Spinal cord (tissue), 10 donors: ENCODE results near the gene SYNRG. TPM values are rescaled to one million over a fixed set of nuclear protein-coding genes. Genes with fewer than 3 reads are reported as not detected.
A peak's percentile ranks its signal among the peaks of the same experiment; 100 is the strongest.
"Not testable (repeated sequence)": the region's sequence is repeated elsewhere in the genome, so short reads cannot be mapped to it uniquely, and the experiment has no call there.

Source experiments
- DNase-seq, 6 donors: peaks; one replicate each; pipeline versions ENCODE4 v3.0.0 to v3.0.0-alpha.2; 2013 to 2015; ENCODE audit warnings: low spot score in 6 of 6, low read depth in 4 of 6
- H3K27ac ChIP-seq: one replicate; pipeline ENCODE4 v1.5.1; 2013; ENCODE audit warnings: low read depth, low read length, control low read depth
- H3K27me3 ChIP-seq: one replicate; pipeline ENCODE4 v1.6.1; 2013; ENCODE audit warnings: low read length; ENCODE audit not compliant: control insufficient read depth, insufficient read depth
- H3K36me3 ChIP-seq: one replicate; pipeline ENCODE4 v1.6.1; 2013; ENCODE audit warnings: low read length; ENCODE audit not compliant: control insufficient read depth, insufficient read depth
- H3K4me1 ChIP-seq: one replicate; pipeline ENCODE4 v1.6.1; 2013; ENCODE audit warnings: low read length; ENCODE audit not compliant: control insufficient read depth, insufficient read depth
- H3K4me3 ChIP-seq: one replicate; pipeline ENCODE4 v1.5.1; 2013; ENCODE audit warnings: low read depth, low read length, control low read depth
- H3K9me3 ChIP-seq: one replicate; pipeline ENCODE4 v1.6.1; 2013; ENCODE audit warnings: low read length; ENCODE audit not compliant: control insufficient read depth, insufficient read depth
- WGBS: methylation state at CpG from one replicate; pipeline ENCODE4 v1.1.5; 2013; ENCODE audit warnings: missing lambda C conversion rate; ENCODE audit not compliant: insufficient coverage; 5-methylcytosine and 5-hydroxymethylcytosine counted together
- polyA plus RNA-seq, 2 donors: library from polyadenylated mRNA; unstranded; fragments of 120-200 nt; gene quantifications; one replicate each; pipeline ENCODE4 v1.2.1, GENCODE V29; 2013; ENCODE audit not compliant: insufficient read length in 2 of 2
- total RNA-seq, 2 donors: library from RNA; depleted of rRNA in 1 of 2; stranded (reverse); fragments of 120-200 nt in 1 of 2; fragments of >200 nt in 1 of 2; gene quantifications; one replicate each; pipeline versions ENCODE4 v1.2.3 to v1.2.4, GENCODE V29; 2013 to 2014
- donor health status: healthy.

Gene SYNRG
- total and polyA plus RNA-seq, 4 donors: 22.6 to 37.0 (median 32.6) TPM

DNA sequence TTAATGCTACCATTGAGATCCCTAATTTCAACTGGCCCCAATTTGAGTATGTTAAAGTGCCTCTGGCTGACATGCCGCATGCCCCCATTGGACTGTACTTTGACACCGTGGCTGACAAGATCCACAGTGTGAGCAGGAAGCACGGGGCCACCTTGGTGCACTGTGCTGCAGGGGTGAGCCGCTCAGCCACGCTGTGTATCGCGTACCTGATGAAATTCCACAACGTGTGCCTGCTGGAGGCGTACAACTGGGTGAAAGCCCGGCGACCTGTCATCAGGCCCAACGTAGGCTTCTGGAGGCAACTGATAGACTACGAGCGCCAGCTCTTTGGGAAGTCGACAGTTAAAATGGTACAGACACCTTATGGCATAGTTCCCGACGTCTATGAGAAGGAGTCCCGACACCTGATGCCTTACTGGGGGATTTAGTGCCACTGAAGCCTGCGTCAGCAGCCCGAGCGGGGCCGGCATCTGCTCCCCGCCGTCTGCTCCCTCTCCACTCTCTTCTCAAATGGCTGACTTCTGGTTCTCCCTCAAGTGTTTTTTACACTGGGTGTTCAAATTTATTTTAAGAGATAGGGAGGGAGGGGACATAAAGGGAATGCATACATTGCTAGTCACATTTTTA lies 96.7 kb downstream of the SYNRG start:
- H3K27ac ChIP-seq: no peak overlapping the region
- H3K36me3 ChIP-seq: peaks cover 26% of the 10 kb centered on the region
- 76% methylated on average over 18 of the region's 24 CpGs for WGBS
- H3K4me1 ChIP-seq: peaks cover 4% of the 10 kb centered on the region
- H3K4me3 ChIP-seq: no peak overlapping the region
- DNase-seq: peak in 1 of 6 donors; percentile 84
- no peaks in the 10 kb centered on the region for H3K9me3 ChIP-seq
- H3K27me3 ChIP-seq: no peaks in the 10 kb centered on the region

DNA sequence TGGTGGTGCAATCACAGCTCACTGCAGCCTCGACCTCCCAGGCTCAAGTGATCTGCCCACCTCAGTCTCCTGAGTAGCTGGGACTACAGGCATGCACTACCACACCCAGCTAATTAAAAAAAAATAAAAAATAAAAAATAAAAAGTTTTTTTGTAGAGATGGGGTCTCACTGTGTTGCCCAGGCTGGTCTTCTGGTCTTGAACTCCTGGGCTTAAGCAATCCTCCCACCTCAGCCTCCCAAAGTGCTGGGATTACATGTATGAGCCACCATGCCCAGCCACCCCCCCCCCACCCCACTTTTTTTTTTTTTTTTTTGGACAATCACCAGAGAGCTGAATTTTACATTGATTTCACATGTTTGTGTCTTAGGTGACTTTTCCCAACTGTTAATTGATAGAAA lies 97.6 kb downstream of the SYNRG start:
- H3K27ac ChIP-seq, H3K4me3 ChIP-seq, H3K27me3 ChIP-seq, H3K9me3 ChIP-seq, H3K4me1 ChIP-seq, DNase-seq: not testable (repeated sequence)
- no CpG with 5 or more reads among the region's 1 CpG for WGBS
- H3K36me3 ChIP-seq: peaks cover 20% of the 10 kb centered on the region

DNA sequence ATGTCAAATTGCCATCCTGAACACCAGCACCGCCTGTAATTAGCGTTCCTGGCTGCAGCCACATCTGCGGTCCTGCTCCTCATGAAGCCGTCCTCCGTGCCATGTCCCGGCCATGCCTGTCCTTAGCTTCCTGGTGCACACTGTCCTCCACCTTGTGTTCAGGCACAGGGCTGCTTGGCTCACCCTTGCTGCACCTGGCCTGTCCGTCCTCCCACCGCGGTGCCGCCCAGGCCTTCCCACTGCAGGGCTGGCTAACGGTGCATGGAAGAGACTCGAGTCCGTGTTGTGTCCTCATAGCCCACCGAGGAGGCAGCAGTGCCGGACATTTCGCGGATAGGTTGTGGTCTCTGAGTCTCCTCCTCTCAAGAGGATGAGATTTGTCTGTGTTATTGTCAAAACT lies 99.2 kb downstream of the SYNRG start:
- 81% methylated on average over 17 of the region's 17 CpGs for WGBS
- no peaks in the 10 kb centered on the region for H3K9me3 ChIP-seq
- DNase-seq: no peak
- H3K27me3 ChIP-seq: no peaks in the 10 kb centered on the region
- no peak overlapping the region for H3K27ac ChIP-seq
- no peak overlapping the region for H3K4me3 ChIP-seq
- H3K4me1 ChIP-seq: peaks cover 11% of the 10 kb centered on the region
- peaks cover 21% of the 10 kb centered on the region for H3K36me3 ChIP-seq

DNA sequence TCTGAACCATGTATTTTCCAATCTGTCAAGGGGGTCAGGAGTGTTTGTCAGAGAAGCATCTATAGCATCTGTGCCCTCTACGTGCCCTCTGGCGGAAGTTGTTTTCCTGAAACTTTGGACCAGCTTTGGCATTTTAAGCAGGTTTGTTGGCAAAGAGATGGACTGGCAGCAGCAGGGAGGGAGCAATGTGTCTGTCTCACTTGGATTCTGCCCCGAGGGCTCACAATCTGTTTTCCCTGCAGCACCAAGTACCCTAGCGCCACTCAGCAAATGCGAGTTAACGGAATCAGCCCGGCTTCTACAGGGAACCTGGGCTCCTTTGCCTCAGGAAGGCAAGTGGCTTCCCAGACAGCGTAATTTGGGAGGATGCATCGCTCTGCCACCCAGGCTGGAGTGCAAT lies 102.1 kb downstream of the SYNRG start:
- peaks cover 7% of the 10 kb centered on the region for H3K36me3 ChIP-seq
- no peak overlapping the region for H3K4me3 ChIP-seq
- H3K27ac ChIP-seq: no peak overlapping the region
- 46% methylated on average over 9 of the region's 9 CpGs for WGBS
- no peaks in the 10 kb centered on the region for H3K9me3 ChIP-seq
- DNase-seq: peak in 2 of 6 donors; percentile 51 to 94
- peaks cover 11% of the 10 kb centered on the region for H3K4me1 ChIP-seq
- H3K27me3 ChIP-seq: no peaks in the 10 kb centered on the region

DNA sequence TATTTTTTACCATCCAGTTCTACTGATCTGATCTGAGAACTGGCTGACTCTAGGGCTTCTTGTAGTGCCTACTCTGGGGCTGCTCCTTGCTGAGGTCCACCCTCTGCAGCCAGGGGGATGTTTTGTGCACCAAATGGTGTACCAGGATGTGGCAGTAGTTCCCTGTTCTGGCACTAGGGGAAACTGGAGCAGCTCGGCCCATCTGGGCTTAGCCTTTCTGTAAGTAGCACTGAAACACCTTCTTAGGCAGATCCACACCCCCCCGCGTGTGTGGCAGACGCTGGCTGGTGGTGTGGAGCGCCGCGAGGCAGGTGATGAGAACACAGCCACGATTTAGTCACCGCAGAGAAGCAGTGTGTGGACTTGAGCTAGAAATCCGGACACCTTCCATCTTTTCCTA lies 102.5 kb downstream of the SYNRG start:
- Histone ChIP-seq H3K27me3 (no peaks in the 10 kb centered on the region), H3K4me1 (peaks cover 11% of the 10 kb centered on the region), H3K9me3 (no peaks in the 10 kb centered on the region), H3K36me3 (peaks cover 6% of the 10 kb centered on the region), H3K4me3 (no peak overlapping the region), H3K27ac (no peak overlapping the region)
- DNase-seq: peak in 1 of 6 donors; percentile 83
- 31% methylated on average over 8 of the region's 10 CpGs for WGBS

- no peak overlapping the region for H3K27ac ChIP-seq
- DNase-seq: no peak
- 91% methylated on average over 1 of the region's 3 CpGs for WGBS
Measured at GRCh38 chr17:37505333-37505732, 103.9 kb downstream of the SYNRG start.

DNA sequence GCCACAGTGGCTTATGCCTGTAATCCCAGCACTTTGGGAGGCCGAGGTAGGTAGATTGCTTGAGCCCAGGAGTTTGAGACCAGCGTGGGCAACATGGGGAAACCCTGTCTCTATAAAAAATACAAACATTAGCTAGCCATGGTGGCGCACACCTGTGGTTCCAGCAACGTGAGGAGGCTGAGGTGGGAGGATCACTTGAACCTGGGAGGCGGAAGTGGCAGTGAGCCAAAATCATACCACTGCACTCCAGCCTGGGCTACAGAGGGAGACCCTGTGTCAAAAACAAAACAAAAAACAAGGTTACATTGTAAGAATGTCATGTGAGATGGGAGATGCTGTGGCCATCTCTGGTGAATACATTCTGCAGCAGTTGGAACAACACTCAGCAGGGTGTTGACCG lies 106.1 kb downstream of the SYNRG start:
- no peak for DNase-seq
- Histone ChIP-seq H3K36me3 (peaks cover 3% of the 10 kb centered on the region), H3K27ac (no peak overlapping the region), H3K9me3 (no peaks in the 10 kb centered on the region), H3K4me1 (peaks cover 11% of the 10 kb centered on the region), H3K27me3 (no peaks in the 10 kb centered on the region), H3K4me3 (no peak overlapping the region)
- WGBS: no CpG with 5 or more reads among the region's 6 CpGs

More at GRCh38 chr17:37505333-37505732, 103.9 kb downstream of the SYNRG start:
- H3K4me1 ChIP-seq: peaks cover 11% of the 10 kb centered on the region
- no peaks in the 10 kb centered on the region for H3K27me3 ChIP-seq
- no peak overlapping the region for H3K4me3 ChIP-seq
- H3K36me3 ChIP-seq: peaks cover 6% of the 10 kb centered on the region
- no peaks in the 10 kb centered on the region for H3K9me3 ChIP-seq

DNA sequence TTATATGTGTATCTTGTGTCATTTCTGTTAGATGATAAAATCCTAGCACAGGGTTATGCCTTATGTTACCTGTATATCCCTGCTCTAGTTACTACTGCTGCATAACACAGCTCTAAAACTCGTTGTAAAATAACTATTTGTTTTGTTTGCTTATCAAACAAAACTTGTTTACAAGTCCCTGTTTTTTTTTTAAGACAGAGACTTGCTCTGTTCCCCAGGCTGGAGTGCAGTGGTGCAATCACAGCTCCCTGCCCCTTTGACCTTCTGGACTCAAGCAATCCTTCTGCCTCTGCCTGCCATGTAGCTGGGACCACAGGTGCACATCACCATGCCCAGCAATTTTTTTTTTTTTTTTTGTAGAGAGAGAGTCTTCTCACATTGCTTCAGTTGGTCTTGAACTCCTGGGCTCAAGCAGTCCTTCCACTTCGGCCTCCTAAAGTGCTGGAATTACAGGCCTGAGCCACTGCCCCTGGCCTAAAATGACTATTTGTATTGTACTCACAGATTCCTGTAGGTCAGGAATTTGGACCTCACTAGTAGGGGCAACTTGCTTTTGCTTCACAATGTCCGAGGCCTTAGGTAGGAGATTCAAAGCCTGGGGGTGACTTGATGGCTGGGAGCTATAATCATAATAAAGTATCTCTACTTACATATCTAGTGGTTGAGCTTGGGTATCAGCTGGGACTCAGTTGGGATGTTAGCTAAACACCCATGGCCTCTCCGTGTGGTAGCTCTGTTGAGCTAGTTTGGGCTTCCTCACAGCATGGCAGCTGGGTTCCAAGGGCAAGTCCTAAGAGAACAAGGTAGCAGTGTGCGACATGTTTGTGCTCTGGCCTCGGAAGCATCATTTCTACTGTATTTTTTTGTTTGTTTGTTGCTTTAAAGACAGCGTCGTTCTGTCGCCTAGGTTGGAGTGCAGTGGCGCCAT lies 106.9 kb downstream of the SYNRG start:
- H3K9me3 ChIP-seq: no peaks in the 10 kb centered on the region
- 93% methylated on average over 7 of the region's 10 CpGs for WGBS
- no peak overlapping the region for H3K4me3 ChIP-seq
- DNase-seq: no peak
- peaks cover 8% of the 10 kb centered on the region for H3K4me1 ChIP-seq
- H3K27me3 ChIP-seq: no peaks in the 10 kb centered on the region
- peaks cover 3% of the 10 kb centered on the region for H3K36me3 ChIP-seq
- no peak overlapping the region for H3K27ac ChIP-seq

DNA sequence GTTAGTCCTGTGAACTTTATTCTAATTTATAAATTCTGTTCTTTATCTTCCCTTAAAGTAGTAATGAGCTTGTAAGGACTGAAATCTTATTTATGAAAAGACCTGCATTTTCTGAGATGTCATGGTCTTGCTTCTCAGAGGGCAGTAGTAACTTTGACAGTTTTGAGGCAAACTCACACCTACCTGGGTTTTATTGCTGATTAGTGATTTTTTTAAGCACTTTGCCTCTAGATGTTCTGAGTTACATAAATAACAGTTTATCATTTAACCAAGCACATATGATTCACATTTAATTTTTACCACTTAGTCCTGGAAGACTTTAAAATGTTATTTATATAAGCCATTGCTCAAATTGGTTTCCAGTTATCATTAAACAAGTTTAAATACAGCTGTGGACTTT lies 108.8 kb downstream of the SYNRG start:
- H3K27ac ChIP-seq: no peak overlapping the region
- no peaks in the 10 kb centered on the region for H3K36me3 ChIP-seq
- DNase-seq: no peak
- H3K4me1 ChIP-seq: no peaks in the 10 kb centered on the region
- no peaks in the 10 kb centered on the region for H3K27me3 ChIP-seq
- H3K4me3 ChIP-seq: no peak overlapping the region
- H3K9me3 ChIP-seq: no peaks in the 10 kb centered on the region

DNA sequence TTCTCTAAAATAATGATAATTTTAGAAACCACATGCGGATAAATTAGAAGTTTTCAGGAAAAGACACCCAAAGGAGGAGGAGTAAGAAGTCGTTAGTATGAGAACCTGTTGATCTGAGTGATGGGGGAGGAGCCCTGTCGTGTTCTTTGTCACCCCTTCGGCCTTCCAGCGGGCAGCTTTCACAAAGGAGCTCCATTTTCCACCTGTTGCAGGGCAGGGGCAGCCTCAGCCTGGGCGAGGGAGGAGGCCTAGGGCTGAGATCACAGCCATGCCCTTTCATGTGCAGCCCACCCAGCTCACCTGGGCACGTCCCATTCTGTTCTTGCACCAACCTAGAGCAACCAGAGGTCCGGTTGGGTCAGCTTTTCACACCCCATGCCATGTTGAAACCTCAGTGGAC lies 114.2 kb downstream of the SYNRG start:
- H3K27ac ChIP-seq: no peak overlapping the region

More for the DNA sequence above, 114.2 kb downstream of the SYNRG start:
- H3K4me1 ChIP-seq: peaks cover 7% of the 10 kb centered on the region
- no peak for DNase-seq
- H3K27me3 ChIP-seq: no peaks in the 10 kb centered on the region
- no peaks in the 10 kb centered on the region for H3K9me3 ChIP-seq
- H3K4me3 ChIP-seq: no peak overlapping the region
- no peaks in the 10 kb centered on the region for H3K36me3 ChIP-seq
- 46% methylated on average over 7 of the region's 8 CpGs for WGBS
